ENCODE measurements around the gene S100A1.
"Not testable (repeated sequence)": the region's sequence is repeated elsewhere in the genome, so short reads cannot be mapped to it uniquely, and the experiment has no call there.

The S100A1 gene

GRCh38 chr1:153627715-153628626 lies at the start of gene S100A1:
Gene S100A1 (plus strand): TSS chr1:153628434. CDS start chr1:153630522, 2,088 bp downstream.
- FAIRE-seq (no peak), DNase-seq (ENCODE audit: low spot score) (no peak)

GRCh38 chr1:153578490-153578889 lies 49.7 kb upstream of the S100A1 start:
- FAIRE-seq: no peak
- peak; percentile 18 for DNase-seq (ENCODE audit: low spot score)

DNA sequence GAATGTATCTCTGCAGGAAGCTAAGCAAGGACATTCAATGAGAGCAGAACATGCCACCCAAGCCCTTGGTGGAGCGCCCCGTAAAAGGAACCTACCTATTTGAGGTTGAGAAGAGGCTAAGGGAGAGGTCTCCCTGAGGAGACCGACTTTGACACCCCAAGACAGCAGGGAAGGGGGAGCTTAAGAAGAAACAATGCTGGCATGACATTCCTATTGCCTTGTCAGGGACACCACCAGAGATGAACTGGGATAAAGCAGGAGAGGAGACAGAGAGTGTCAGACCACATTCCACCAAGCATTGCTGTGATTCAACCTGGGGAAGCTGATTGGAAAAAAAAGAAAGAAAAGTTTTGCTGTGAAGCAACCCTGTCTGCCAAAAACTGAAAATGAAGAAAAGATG lies 49.3 kb upstream of the S100A1 start:
- DNase-seq (ENCODE audit: low spot score): no peak
- no peak for FAIRE-seq

GRCh38 chr1:153582836-153583235 lies 45.4 kb upstream of the S100A1 start:
- FAIRE-seq; DNase-seq (ENCODE audit: low spot score): not testable (repeated sequence)

DNA sequence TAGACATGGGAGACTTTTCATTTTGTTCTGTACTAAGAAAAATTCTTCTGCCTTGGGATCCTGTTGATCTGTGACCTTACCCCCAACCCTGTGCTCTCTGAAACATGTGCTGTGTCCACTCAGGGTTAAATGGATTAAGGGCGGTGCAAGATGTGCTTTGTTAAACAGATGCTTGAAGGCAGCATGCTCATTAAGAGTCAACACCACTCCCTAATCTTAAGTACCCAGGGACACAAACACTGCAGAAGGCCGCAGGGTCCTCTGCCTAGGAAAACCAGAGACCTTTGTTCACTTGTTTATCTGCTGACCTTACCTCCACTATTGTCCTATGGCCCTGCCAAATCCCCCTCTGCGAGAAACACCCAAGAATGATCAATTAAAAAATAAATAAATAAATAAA lies 44.7 kb upstream of the S100A1 start:
- not testable (repeated sequence) for DNase-seq (ENCODE audit: low spot score); FAIRE-seq

- FAIRE-seq: no peak
- DNase-seq (ENCODE audit: low spot score): no peak
Measured at GRCh38 chr1:153583976-153584375, 44.3 kb upstream of the S100A1 start.

GRCh38 chr1:153585006-153585405 lies 43.2 kb upstream of the S100A1 start:
- FAIRE-seq (no peak), DNase-seq (ENCODE audit: low spot score) (no peak)

DNA sequence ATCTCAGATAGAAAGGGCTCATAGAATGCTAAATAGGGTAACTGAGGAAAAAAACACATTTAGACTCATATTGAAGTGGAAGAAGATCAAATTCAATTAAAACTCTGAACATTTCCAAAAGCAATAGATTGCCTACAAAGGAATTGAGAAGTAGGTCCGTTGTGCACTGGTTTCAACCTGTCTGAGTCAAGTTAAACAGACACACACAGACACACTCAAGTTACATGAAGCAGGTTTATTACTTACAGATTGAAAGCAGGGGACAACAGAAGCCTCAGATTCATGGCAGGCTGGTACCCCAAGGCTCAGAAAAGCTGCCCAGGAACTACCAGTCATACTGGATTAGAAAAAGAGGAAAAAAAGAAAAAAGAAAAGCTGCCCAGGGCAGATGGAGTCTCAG lies 41.9 kb upstream of the S100A1 start:
- FAIRE-seq (no peak), DNase-seq (ENCODE audit: low spot score) (no peak)

DNA sequence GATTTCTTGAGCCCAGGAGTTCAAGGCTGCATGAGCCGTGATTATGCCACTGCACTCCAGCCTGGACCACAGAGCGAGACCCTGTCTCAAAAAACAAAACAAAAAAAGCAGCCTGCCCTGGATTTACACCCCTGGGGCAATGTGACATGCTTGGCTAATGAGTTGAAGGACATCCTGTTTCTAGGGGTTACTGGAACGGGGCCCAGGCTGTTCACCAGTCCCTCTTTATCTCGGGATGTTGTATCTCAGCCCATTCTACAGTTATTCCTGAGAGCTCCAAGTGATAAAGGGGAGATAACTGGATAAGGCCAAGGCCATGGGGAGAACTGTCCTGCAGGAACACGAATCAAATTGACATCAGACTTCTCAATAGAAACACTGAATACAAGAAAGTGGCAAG lies 40.9 kb upstream of the S100A1 start:
- FAIRE-seq (no peak), DNase-seq (ENCODE audit: low spot score) (no peak)

DNA sequence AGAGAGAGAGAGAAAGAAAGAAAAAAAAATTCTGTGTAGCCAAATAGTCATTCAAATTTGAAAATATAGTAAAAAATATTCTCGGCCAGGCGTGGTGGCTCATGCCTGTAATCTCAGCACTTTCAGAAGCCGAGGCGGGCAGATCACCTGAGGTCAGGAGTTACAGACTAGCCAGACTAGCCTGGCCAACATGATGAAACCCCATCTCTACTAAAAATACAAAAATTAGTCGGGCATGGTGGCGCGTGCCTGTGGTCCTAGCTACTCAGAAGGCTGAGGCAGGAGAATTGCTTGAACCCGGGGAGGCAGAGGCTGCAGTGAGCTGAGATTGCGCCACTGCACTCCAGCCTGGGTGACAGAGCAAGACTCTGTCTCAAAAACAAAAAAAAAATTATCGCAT lies 40.2 kb upstream of the S100A1 start:
- FAIRE-seq; DNase-seq (ENCODE audit: low spot score): not testable (repeated sequence)

- DNase-seq (ENCODE audit: low spot score): no peak
- no peak for FAIRE-seq
Measured at GRCh38 chr1:153588482-153588881, 39.8 kb upstream of the S100A1 start.

DNA sequence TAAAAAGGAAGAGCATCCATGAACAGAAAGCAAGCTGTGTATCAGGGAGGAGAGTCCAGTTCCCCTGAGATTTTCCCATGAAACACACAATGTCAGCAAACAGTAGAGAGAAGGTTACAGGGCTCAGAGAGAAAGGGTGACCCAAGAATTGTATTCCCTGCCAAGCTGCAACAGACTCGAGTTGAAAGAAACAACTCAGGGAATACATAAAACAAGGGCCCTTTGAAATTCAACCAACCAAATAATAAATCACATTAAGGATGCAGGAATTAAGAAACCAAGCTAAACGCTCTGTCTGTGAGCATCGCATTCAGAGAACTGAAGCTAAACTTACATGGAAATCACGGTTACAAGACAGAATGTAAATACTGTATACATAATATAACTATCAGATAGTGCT lies 35.5 kb upstream of the S100A1 start:
- DNase-seq (ENCODE audit: low spot score): no peak

GRCh38 chr1:153597206-153597605 lies 31.0 kb upstream of the S100A1 start:
- DNase-seq (ENCODE audit: low spot score): no peak
- no peak for FAIRE-seq

More for the DNA sequence above, 35.5 kb upstream of the S100A1 start:
- FAIRE-seq: no peak

GRCh38 chr1:153598309-153599172 lies 29.7 kb upstream of the S100A1 start:
- DNase-seq (ENCODE audit: low spot score): no peak
- FAIRE-seq: no peak

DNA sequence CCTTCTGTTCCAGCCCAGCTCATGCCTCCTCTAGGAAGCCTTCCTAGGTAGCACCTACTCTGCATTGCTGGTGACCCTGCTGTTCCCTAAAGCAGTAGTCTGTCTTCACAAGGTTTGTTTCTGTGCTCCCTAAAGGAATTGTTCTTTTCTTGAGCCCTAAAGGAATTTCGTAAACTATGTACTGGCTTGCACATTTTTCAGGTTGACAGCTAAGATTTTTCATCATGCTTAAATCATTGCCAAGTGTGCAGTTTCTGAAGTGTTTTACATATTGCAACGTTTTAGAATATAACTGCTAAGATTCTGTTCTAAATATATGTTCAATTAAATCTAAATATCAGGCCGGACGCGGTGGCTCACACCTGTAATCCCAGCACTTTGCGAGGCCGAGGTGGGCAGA lies 28.4 kb upstream of the S100A1 start:
- FAIRE-seq (no peak), DNase-seq (ENCODE audit: low spot score) (no peak)

GRCh38 chr1:153602749-153603148 lies 25.5 kb upstream of the S100A1 start:
- DNase-seq (ENCODE audit: low spot score): no peak
- no peak for FAIRE-seq

DNA sequence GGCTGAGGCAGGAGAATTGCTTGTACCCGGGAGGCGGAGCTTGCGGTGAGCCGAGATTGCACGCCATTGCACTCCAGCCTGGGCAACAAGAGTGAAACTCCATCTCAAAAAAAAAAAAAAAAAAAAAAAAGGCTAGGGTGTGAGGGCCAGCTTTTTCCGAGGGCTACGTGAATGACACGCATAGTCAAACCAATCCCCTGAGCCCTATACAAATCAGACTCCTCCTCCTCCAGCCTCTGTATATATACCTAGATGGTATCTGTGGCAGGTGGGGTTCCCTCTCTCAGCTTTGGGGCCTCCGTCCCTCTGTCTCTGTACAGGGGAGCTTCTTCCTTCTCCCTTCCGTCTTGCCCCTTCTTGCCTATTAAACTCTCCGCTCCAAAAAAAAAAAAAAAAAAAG lies 22.0 kb upstream of the S100A1 start:
- DNase-seq (ENCODE audit: low spot score): no peak
- FAIRE-seq: no peak

- DNase-seq (ENCODE audit: low spot score) (peak; percentile 3), FAIRE-seq (no peak)
Measured at GRCh38 chr1:153607381-153607780, 20.9 kb upstream of the S100A1 start.

DNA sequence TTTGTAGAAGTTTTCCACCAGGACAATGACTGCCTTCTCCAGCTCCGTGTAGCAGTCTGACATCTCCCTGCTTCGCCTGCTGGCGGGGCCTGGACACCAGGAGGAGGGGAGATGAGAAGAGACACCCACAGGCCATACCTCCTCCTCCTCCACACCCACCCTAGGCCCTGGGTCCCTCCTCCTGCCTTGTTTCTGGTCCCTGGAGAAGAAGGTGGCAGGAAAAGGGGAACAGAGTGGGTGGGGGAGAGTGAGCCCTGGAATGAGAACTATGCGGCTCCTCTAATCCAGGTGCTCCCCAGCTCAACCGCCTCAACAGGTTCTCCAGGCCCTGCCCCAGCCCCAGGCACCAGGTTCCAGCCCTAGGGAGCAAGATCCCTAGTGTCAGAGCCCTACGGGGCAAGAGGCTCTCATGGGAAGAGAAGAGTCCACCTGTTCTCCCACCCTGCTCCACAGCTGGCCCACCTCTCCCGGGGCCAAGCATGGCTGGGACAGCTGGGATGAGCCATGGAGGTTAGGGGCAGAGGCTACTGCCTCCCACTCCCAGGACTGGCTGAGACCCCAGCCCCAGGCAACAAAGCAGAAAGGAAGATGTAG lies 20.0 kb upstream of the S100A1 start:
- peak; percentile 61 for DNase-seq (ENCODE audit: low spot score)
- FAIRE-seq: no peak

DNA sequence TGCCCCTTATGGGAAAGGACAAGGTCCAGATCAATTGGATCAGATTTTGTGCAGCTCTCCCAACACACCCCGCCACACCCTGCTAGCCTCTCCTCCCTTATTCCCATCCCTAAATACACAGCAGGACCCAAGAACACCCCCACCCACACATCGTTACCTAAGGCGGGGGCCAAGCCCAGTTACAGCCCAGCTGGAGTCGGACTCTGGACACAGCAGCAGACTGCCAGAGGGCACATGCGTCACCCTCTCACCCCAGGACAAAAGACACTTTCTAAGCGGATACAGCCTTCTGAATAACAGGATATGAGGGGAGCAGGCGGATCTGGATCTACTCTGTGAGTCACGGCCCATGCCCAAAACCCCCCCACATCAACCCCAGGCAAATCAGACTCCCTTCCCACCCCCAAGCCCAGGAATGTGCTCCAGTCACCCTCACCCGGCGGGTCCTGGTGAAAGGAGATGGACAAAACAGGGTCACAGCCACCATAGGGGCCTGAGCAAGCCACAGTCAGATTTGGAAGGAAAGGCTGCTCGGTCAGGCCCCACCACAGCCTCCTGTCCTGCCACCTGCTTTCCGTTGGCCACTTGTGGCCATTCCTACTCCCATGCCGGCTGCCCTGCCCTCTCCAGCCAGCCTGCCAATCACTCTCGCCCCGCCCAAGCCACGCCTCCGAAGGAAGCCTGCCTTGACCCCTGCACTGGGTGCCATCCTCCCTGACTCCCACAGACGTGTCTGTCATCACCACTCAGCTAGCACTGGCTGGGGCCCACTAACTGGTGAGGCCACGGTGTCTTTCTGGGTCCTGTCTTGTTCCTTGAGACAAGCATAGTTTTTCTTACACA lies 19.3 kb upstream of the S100A1 start:
- FAIRE-seq: peak; percentile 68

GRCh38 chr1:153609585-153609907 lies 18.7 kb upstream of the S100A1 start:
- FAIRE-seq (no peak), DNase-seq (ENCODE audit: low spot score) (no peak)

More for the DNA sequence above, 19.3 kb upstream of the S100A1 start:
- DNase-seq (ENCODE audit: low spot score): peak; percentile 93
